A549 (cell line): ENCODE measurements around the gene TPRG1. TPM values are rescaled to one million over a fixed set of nuclear protein-coding genes. Genes with fewer than 3 reads are reported as not detected.

Experiments
- ATAC-seq, 2 experiments: fragments of 200-7000 bp in 1 of 2; fragments of >200 bp in 1 of 2; cut with Nextera tagmentation in 1 of 2; cut with Tn5 transposase in 1 of 2; 3 replicates each; pipeline versions ENCODE4 v1.8.0 to v1.9.1; 2018 to 2020; ENCODE audit warnings: mild to moderate bottlenecking in 1 of 2, moderate library complexity in 1 of 2
- CTCF ChIA-PET: fragments of 300-600 bp; sonication (Branson Sonifier 250); formaldehyde crosslinking; extraction: SDS; loops from one replicate; lab custom pipeline; 2021; ENCODE audit warnings: antibody characterized with exemption, inconsistent platforms; lab: Yijun Ruan, JAX
- POLR2A ChIA-PET: fragments of 350-600 bp; formaldehyde crosslinking; extraction: SDS; loops from one replicate; lab custom pipeline; 2021; ENCODE audit warnings: antibody characterized with exemption, inconsistent platforms; lab: Yijun Ruan, JAX
- DNase-seq, 2 experiments: peaks; one replicate each; pipeline versions ENCODE4 v3.0.0 to v3.0.0-alpha.2; 2011 to 2016; ENCODE audit warnings: low read depth in 1 of 2, low spot score in 1 of 2
- FAIRE-seq: peaks from 2 replicates; lab custom pipeline; 2011; peaks lifted over from hg19 to GRCh38; lab: Jason Lieb, UNC
- H3K27ac ChIP-seq, 2 experiments: fragments of >200 bp; sonication (Bioruptor Twin); formaldehyde crosslinking; 3 replicates each; pipeline ENCODE4 v1.5.1; 2016 to 2017
- H3K4me1 ChIP-seq: fragments of >200 bp; sonication (Bioruptor Twin); formaldehyde crosslinking; 3 replicates; pipeline ENCODE4 v1.6.1; 2016
- H3K4me2 ChIP-seq: fragments of >200 bp; sonication (Bioruptor Twin); formaldehyde crosslinking; 3 replicates; pipeline ENCODE4 v1.6.1; 2016
- H3K4me3 ChIP-seq: fragments of >200 bp; sonication (Bioruptor Twin); formaldehyde crosslinking; 3 replicates; pipeline ENCODE4 v1.5.1; 2016
- H3K9me3 ChIP-seq: fragments of >200 bp; sonication (Bioruptor Twin); formaldehyde crosslinking; 3 replicates; pipeline ENCODE4 v1.6.1; 2016
- ATOH8 ChIP-seq: fragments of 250-450 bp; sonication (Bioruptor Pico); IDR thresholded peaks from 2 replicates; pipeline ENCODE4 v1.5.0; 2020; ENCODE audit warnings: low read depth, mild to moderate bottlenecking, moderate library complexity
- BHLHE40 ChIP-seq: IDR thresholded peaks from 2 replicates; pipeline ENCODE4 v1.6.1; 2012; ENCODE audit warnings: low read depth, low read length, inconsistent platforms
- CBX2 ChIP-seq: fragments of 200-600 bp; sonication (generic); IDR thresholded peaks from 2 replicates; pipeline ENCODE4 v1.6.1; 2016; ENCODE audit warnings: low read depth, mild to moderate bottlenecking, borderline replicate concordance
- CHD4 ChIP-seq: fragments of 200-600 bp; sonication (generic); IDR thresholded peaks from 2 replicates; pipeline ENCODE4 v1.6.1; 2016; ENCODE audit warnings: antibody characterized with exemption, mild to moderate bottlenecking, borderline replicate concordance
- CTCF ChIP-seq: fragments of >200 bp; sonication (Bioruptor Twin); formaldehyde crosslinking; IDR thresholded peaks from 3 replicates; pipeline ENCODE4 v1.5.1; 2016
- ELK1 ChIP-seq: fragments of 150-350 bp; IDR thresholded peaks from 2 replicates; pipeline ENCODE4 v1.6.1; 2014; ENCODE audit warnings: low read depth, mild to moderate bottlenecking, low read length
- GATA3 ChIP-seq: IDR thresholded peaks from 2 replicates; pipeline ENCODE4 v1.6.1; 2012; ENCODE audit warnings: borderline replicate concordance
- HDAC2 ChIP-seq: fragments of 200-600 bp; sonication (generic); IDR thresholded peaks from 2 replicates; pipeline ENCODE4 v1.6.1; 2016
- HES2 ChIP-seq: fragments of >200 bp; sonication (Bioruptor Twin); formaldehyde crosslinking; IDR thresholded peaks from 2 replicates; pipeline ENCODE4 v1.6.1; 2016
- HMGXB4 ChIP-seq: fragments of 250-450 bp; sonication (Bioruptor Pico); IDR thresholded peaks from 2 replicates; pipeline ENCODE4 v1.5.0; 2021; ENCODE audit warnings: mild to moderate bottlenecking, moderate library complexity, borderline replicate concordance
- HOXB13 ChIP-seq: fragments of 250-450 bp; sonication (Bioruptor Pico); IDR thresholded peaks from 2 replicates; pipeline ENCODE4 v1.5.0; 2020; ENCODE audit warnings: low read depth, mild to moderate bottlenecking, moderate library complexity
- HOXB5 ChIP-seq: fragments of 250-450 bp; sonication (Bioruptor Pico); IDR thresholded peaks from 2 replicates; pipeline ENCODE4 v1.5.0; 2020; ENCODE audit warnings: mild to moderate bottlenecking, moderate library complexity
- KDM5A ChIP-seq: fragments of 200-600 bp; sonication (generic); IDR thresholded peaks from 2 replicates; pipeline ENCODE4 v1.6.1; 2016; ENCODE audit warnings: antibody characterized with exemption, mild to moderate bottlenecking
- MAFK ChIP-seq: fragments of 450-650 bp; IDR thresholded peaks from 2 replicates; pipeline ENCODE4 v1.6.1; 2014; ENCODE audit not compliant: partially characterized antibody
- MAX ChIP-seq: IDR thresholded peaks from 2 replicates; pipeline ENCODE4 v1.6.1; 2012
- MAZ ChIP-seq: fragments of 150-350 bp; IDR thresholded peaks from 2 replicates; pipeline ENCODE4 v1.6.1; 2014; ENCODE audit warnings: antibody characterized with exemption, low read depth, low read length, borderline replicate concordance
- MYC ChIP-seq: IDR thresholded peaks from 2 replicates; pipeline ENCODE4 v1.6.1; 2012; ENCODE audit warnings: mild to moderate bottlenecking, inconsistent platforms, low read length, improper control_type of control experiment, borderline replicate concordance
- NFE2L2 ChIP-seq: fragments of 150-350 bp; conservative IDR thresholded peaks from 2 replicates; pipeline ENCODE4 v1.6.1; 2014; ENCODE audit warnings: low read length
- REST ChIP-seq: fragments of 200-600 bp; sonication (generic); IDR thresholded peaks from 2 replicates; pipeline ENCODE4 v1.6.1; 2016; ENCODE audit warnings: antibody characterized with exemption, mild to moderate bottlenecking, moderate library complexity
- RNF2 ChIP-seq: fragments of 200-600 bp; sonication (generic); IDR thresholded peaks from 2 replicates; pipeline ENCODE4 v1.6.1; 2016; ENCODE audit warnings: low read depth, mild to moderate bottlenecking, antibody characterized with exemption, moderate library complexity, borderline replicate concordance
- USF2 ChIP-seq: fragments of 450-650 bp; IDR thresholded peaks from 2 replicates; pipeline ENCODE4 v1.6.1; 2014; ENCODE audit warnings: antibody characterized with exemption
- ZNF302 ChIP-seq: fragments of 250-450 bp; sonication (Bioruptor Pico); IDR thresholded peaks from 2 replicates; pipeline ENCODE4 v1.9.0; 2021; ENCODE audit warnings: inconsistent platforms, mild to moderate bottlenecking, moderate library complexity
- ZSCAN20 ChIP-seq: fragments of 250-450 bp; sonication (Bioruptor Pico); IDR thresholded peaks from 2 replicates; pipeline ENCODE4 v1.8.0; 2022; ENCODE audit warnings: mild to moderate bottlenecking, moderate library complexity
- WGBS: methylation state at CpG from one replicate; pipeline ENCODE4 v1.1.6; 2017; ENCODE audit errors: missing lambda C conversion rate; 5-methylcytosine and 5-hydroxymethylcytosine counted together
- polyA plus RNA-seq, 4 experiments: library from polyadenylated mRNA; depleted of rRNA in 3 of 4; stranded (reverse); fragments of >200 nt; fragmentation: RNase III in 1 of 4; extraction: RNeasy Plus Mini Kit Qiagen cat#74134 plus additional on column Dnase treatment in 1 of 4; gene quantifications; 2 replicates in 3 of 4; 3 replicates in 1 of 4; pipeline ENCODE4 v1.2.3, GENCODE V29; 2011 to 2017

Gene TPRG1
- polyA plus RNA-seq, 2 of the 4 experiments (the other 2 are of a cell fraction) = 0.21 to 1.1 TPM

GRCh38 chr3:189249987-189250386 is 78.2 kb downstream of the TPRG1 start:
- ChIA-PET CTCF (no interaction called here), POLR2A (no interaction called here)
- TF ChIP-seq MAZ (no peak), ELK1 (no peak), CTCF (no peak), BHLHE40 (no peak), CHD4 (no peak), HMGXB4 (no peak), HES2 (no peak), ATOH8 (CRISPR knock-in tag) (no peak), REST (no peak), ZNF302 (no peak), GATA3 (no peak), MAFK (no peak), NFE2L2 (no peak)
- Histone ChIP-seq H3K9me3 (0 out of 3 replicates have a peak, but pooled peaks cover 3% of the 10 kb centered on the region), H3K4me1 (no peaks in the 10 kb centered on the region), H3K27ac (no peak overlapping the region), H3K4me2 (no peak overlapping the region), H3K4me3 (no peak overlapping the region)
- FAIRE-seq = no peak
- no peak for DNase-seq
- no peak for ATAC-seq
- 32% methylated on average over 1 of the region's 1 CpG for WGBS

- no peak overlapping the region for H3K4me3 ChIP-seq
- no peak for FAIRE-seq
- H3K27ac ChIP-seq = no peak overlapping the region
- no peak for DNase-seq
- WGBS = 40% methylated on average over 1 of the region's 3 CpGs
- ATAC-seq = no peak
- H3K4me2 ChIP-seq = no peak overlapping the region
- H3K9me3 ChIP-seq = 0 out of 3 replicates have a peak, but pooled peaks cover 3% of the 10 kb centered on the region
- CTCF ChIA-PET = no interaction called here
- no peaks in the 10 kb centered on the region for H3K4me1 ChIP-seq
- TF ChIP-seq ZSCAN20 (CRISPR knock-in tag) (no peak), KDM5A (no peak), NFE2L2 (no peak), HOXB5 (CRISPR knock-in tag) (no peak), CBX2 (no peak), HMGXB4 (no peak), MAX (no peak), HES2 (no peak), MYC (no peak), HOXB13 (CRISPR knock-in tag) (no peak), RNF2 (no peak), USF2 (no peak), CHD4 (no peak), HDAC2 (no peak)
- POLR2A ChIA-PET = no interaction called here
These were observed 86.5 kb downstream of the TPRG1 start for GRCh38 chr3:189258261-189258660.
